ENCODE results near the gene MANSC1. TPM values are rescaled to one million over a fixed set of nuclear protein-coding genes. Genes with fewer than 3 reads are reported as not detected.

The MANSC1 gene
- total and polyA plus RNA-seq, 10 of the 15 experiments (the other 5 are each of a cell fraction or from before 2014, with no cell fraction given) = 0.02 to 0.23 (median 0.11) TPM; not detected in 2

DNA sequence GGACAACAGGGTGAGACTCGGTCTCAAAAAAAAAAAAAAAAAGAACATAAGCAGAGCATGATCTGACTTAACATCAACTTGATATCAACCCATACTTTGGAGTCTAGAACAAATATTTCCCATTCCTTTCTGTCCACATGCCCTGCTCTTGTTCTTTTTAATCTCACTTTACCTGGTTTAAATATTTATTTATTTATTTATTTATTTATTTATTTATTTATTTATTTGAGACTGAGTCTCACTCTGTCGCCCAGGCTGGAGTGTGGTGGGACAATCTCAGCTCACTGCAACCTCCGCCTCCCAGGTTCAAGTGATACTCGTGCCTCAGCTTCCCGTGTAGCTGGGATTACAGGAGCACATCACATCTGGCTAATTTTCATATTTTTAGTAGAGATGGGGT is 63.6 kb downstream of the MANSC1 start:
- SMC1A ChIA-PET (ENCODE audit: uncharacterized antibody, unreplicated experiment) = interaction anchor here (0.7 kb wide), 1 partner anchor 1031 kb away, joined by 3 read pairs; no protein-coding TSS in a partner anchor

More for the DNA sequence above, 63.6 kb downstream of the MANSC1 start:
- TF ChIP-seq, protein P1, sequence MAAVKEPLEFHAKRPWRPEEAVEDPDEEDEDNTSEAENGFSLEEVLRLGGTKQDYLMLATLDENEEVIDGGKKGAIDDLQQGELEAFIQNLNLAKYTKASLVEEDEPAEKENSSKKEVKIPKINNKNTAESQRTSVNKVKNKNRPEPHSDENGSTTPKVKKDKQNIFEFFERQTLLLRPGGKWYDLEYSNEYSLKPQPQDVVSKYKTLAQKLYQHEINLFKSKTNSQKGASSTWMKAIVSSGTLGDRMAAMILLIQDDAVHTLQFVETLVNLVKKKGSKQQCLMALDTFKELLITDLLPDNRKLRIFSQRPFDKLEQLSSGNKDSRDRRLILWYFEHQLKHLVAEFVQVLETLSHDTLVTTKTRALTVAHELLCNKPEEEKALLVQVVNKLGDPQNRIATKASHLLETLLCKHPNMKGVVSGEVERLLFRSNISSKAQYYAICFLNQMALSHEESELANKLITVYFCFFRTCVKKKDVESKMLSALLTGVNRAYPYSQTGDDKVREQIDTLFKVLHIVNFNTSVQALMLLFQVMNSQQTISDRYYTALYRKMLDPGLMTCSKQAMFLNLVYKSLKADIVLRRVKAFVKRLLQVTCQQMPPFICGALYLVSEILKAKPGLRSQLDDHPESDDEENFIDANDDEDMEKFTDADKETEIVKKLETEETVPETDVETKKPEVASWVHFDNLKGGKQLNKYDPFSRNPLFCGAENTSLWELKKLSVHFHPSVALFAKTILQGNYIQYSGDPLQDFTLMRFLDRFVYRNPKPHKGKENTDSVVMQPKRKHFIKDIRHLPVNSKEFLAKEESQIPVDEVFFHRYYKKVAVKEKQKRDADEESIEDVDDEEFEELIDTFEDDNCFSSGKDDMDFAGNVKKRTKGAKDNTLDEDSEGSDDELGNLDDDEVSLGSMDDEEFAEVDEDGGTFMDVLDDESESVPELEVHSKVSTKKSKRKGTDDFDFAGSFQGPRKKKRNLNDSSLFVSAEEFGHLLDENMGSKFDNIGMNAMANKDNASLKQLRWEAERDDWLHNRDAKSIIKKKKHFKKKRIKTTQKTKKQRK (IDR thresholded peaks at IDR 0.05; ENCODE audit: low read depth, low read length) = no peak
- TF ChIP-seq SREBF2 (IDR thresholded peaks at IDR 0.05; ENCODE audit: low read length) (no peak), RAD51 (IDR thresholded peaks at IDR 0.05) (no peak), RUNX3 (IDR thresholded peaks at IDR 0.05; ENCODE audit: low read length) (no peak), ZNF217 (IDR thresholded peaks at IDR 0.05) (no peak), MXI1 (IDR thresholded peaks at IDR 0.05; ENCODE audit: low read depth, low read length) (no peak), HDAC2 (IDR thresholded peaks at IDR 0.05) (no peak), PAX5 (IDR thresholded peaks at IDR 0.05; ENCODE audit: borderline replicate concordance, low read depth, low read length) (no peak), FOS (IDR thresholded peaks at IDR 0.05; ENCODE audit: borderline replicate concordance, extremely low read depth, insufficient read length) (no peak), SIN3A (IDR thresholded peaks at IDR 0.05; ENCODE audit: low read depth, low read length) (no peak), RCOR1 (conservative IDR thresholded peaks at IDR 0.05; ENCODE audit: low read depth, low read length) (no peak)
- TF ChIP-seq, protein P2, sequence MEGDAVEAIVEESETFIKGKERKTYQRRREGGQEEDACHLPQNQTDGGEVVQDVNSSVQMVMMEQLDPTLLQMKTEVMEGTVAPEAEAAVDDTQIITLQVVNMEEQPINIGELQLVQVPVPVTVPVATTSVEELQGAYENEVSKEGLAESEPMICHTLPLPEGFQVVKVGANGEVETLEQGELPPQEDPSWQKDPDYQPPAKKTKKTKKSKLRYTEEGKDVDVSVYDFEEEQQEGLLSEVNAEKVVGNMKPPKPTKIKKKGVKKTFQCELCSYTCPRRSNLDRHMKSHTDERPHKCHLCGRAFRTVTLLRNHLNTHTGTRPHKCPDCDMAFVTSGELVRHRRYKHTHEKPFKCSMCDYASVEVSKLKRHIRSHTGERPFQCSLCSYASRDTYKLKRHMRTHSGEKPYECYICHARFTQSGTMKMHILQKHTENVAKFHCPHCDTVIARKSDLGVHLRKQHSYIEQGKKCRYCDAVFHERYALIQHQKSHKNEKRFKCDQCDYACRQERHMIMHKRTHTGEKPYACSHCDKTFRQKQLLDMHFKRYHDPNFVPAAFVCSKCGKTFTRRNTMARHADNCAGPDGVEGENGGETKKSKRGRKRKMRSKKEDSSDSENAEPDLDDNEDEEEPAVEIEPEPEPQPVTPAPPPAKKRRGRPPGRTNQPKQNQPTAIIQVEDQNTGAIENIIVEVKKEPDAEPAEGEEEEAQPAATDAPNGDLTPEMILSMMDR (IDR thresholded peaks at IDR 0.05 in 2 of 3, conservative IDR thresholded peaks at IDR 0.05 in 1 of 3; ENCODE audit: control insufficient read depth in 2 of 3, extremely low read depth in 1 of 3, insufficient read depth in 1 of 3, low read depth in 3 of 3, low read length in 3 of 3) = no peak
- ChIA-PET POLR2A (no interaction called here), CTCF (no interaction called here), RAD21 (ENCODE audit: unreplicated experiment) (no interaction called here)
- no peaks in the 10 kb centered on the region for H4K20me1 ChIP-seq (ENCODE audit: control insufficient read depth, insufficient read depth)
- H3K4me3 ChIP-seq = no peak overlapping the region
- H3K9me3 ChIP-seq (replicated peaks; ENCODE audit: control insufficient read depth, insufficient read depth, low read length) = no peaks in the 10 kb centered on the region; the same call in 2 of the 3 replicates
- FAIRE-seq (no peak), DNase-seq (ENCODE audit: low read depth, low spot score) (no peak), ATAC-seq (no peak)
- H3K27ac ChIP-seq (ENCODE audit: control insufficient read depth, insufficient read depth) = no peak overlapping the region
- H3K4me1 ChIP-seq (ENCODE audit: control insufficient read depth, insufficient read depth, low read length) = no peaks in the 10 kb centered on the region
- H3K4me2 ChIP-seq (ENCODE audit: control insufficient read depth, insufficient read depth) = no peak overlapping the region
- H3K79me2 ChIP-seq (ENCODE audit: control insufficient read depth, insufficient read depth, low read length) = no peaks in the 10 kb centered on the region
- intact Hi-C loops (cut with micrococcal nuclease; ENCODE audit: unreplicated experiment) = no loop called here
- H2AFZ ChIP-seq (ENCODE audit: control insufficient read depth, low read depth, low read length) = no peak overlapping the region
- H3K9ac ChIP-seq (ENCODE audit: control insufficient read depth, insufficient read depth, low read length) = no peak overlapping the region
- no peaks in the 10 kb centered on the region for H3K36me3 ChIP-seq (ENCODE audit: control insufficient read depth in 2 of 2, insufficient read depth in 2 of 2, low read length in 1 of 2)
- BruUV-seq (replicated peaks) = no TSS peak
- peaks cover 0 to 7% of the 10 kb centered on the region in 2 experiments; a peak in 2 of 4 replicates for H3K27me3 ChIP-seq (replicated peaks in 1 of 2; ENCODE audit: control insufficient read depth in 2 of 2, insufficient read depth in 2 of 2, low read length in 1 of 2)
- in situ Hi-C loops (cut with MboI) = no loop called here
- 71% methylated on average over 4 of the region's 5 CpGs for WGBS (ENCODE audit: insufficient coverage, insufficient replicate concordance, low lambda C conversion rate, missing lambda C conversion rate)

Data from GM12878 (cell line).